HL-60 (cell line): Measurements from ENCODE around the gene ZNF609.

Experiments used
- GABPA ChIP-seq: IDR thresholded peaks from 2 replicates; pipeline ENCODE4 v1.6.1; 2012; ENCODE audit warnings: low read depth
- POLR2AphosphoS5 ChIP-seq: IDR thresholded peaks from 2 replicates; pipeline ENCODE4 v1.6.1; 2012; ENCODE audit warnings: low read depth
- TF ChIP-seq, protein P1 (sequence below): IDR thresholded peaks from one replicate; pipeline ENCODE4 v1.5.1; 2011; ENCODE audit warnings: low read length, control low read depth, inconsistent platforms; ENCODE audit not compliant: insufficient read depth

DNA sequence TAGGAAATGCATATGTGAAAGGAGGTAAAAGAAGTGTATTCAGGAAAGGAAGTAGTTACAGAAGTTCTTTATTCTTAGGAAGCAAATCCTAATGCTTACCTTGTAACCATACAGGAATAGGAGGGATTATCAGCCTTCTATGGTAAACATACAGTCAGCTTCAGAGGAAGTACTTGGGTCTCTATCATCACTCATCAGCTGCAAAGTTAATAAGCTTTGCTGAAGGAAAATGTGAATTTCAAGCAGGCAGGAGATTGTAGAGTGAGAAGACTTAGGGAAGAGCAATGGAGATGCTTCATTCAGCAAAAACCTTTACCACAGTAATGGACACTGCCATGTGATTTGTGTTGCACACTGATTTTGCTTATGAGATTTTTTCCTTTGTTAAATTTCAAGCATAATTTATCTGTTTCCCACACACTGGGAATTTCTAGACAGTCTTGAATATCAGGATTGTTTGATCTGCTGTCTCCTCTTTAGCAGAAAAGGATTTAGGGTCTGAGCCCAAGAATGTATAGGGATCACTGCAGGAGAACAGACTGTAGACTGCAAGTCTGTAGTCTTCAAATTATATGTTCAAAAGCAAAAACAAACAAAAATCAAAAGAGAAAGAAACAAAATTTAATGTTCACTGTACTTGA lies 150.8 kb downstream of the ZNF609 start:
- TF ChIP-seq, protein P1, sequence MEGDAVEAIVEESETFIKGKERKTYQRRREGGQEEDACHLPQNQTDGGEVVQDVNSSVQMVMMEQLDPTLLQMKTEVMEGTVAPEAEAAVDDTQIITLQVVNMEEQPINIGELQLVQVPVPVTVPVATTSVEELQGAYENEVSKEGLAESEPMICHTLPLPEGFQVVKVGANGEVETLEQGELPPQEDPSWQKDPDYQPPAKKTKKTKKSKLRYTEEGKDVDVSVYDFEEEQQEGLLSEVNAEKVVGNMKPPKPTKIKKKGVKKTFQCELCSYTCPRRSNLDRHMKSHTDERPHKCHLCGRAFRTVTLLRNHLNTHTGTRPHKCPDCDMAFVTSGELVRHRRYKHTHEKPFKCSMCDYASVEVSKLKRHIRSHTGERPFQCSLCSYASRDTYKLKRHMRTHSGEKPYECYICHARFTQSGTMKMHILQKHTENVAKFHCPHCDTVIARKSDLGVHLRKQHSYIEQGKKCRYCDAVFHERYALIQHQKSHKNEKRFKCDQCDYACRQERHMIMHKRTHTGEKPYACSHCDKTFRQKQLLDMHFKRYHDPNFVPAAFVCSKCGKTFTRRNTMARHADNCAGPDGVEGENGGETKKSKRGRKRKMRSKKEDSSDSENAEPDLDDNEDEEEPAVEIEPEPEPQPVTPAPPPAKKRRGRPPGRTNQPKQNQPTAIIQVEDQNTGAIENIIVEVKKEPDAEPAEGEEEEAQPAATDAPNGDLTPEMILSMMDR, result no peak
- TF ChIP-seq GABPA (no peak), POLR2AphosphoS5 (no peak)
